Ovary (tissue), 3 donors: ENCODE measurements around the gene TM4SF4.

ENCODE experiments used
- CTCF ChIP-seq, 3 donors: fragments of 450-650 bp in 2 of 3; fragments of 200-600 bp in 1 of 3; IDR thresholded peaks; one replicate each; pipeline versions ENCODE4 v1.5.1 to v1.8.0; 2016 to 2022; ENCODE audit warnings: antibody characterized with exemption in 3 of 3, mild to moderate bottlenecking in 1 of 3
- EP300 ChIP-seq: sonication (generic); formaldehyde crosslinking; IDR thresholded peaks from one replicate; pipeline ENCODE4 v1.6.1; 2017; ENCODE audit warnings: antibody characterized with exemption
- donor health status: DM: no; HTN: no; CAD: no.

- TF ChIP-seq EP300 (no peak), CTCF (IDR thresholded peaks at IDR 0.05) (no peak)
Observed at GRCh38 chr3:149552700-149553099, 78.2 kb downstream of the TM4SF4 start.
